ENCODE measurements around the gene PARPBP. TPM values are rescaled to one million over a fixed set of nuclear protein-coding genes. Genes with fewer than 3 reads are reported as not detected.

The PARPBP gene
- polyA plus RNA-seq, 1 of the 3 experiments (the other 2 are of a cell fraction): 3.1 TPM

- CTCF ChIA-PET: no interaction called here
Observed at GRCh38 chr12:102182635-102183034, 62.7 kb downstream of the PARPBP start.

More at GRCh38 chr12:102182635-102183034, 62.7 kb downstream of the PARPBP start:
- Histone ChIP-seq H3K4me1 (ENCODE audit: control insufficient read depth in 1 of 2, insufficient read depth in 2 of 2, low read depth in 1 of 2, low read length in 1 of 2) (no peaks in the 10 kb centered on the region), H3K4me3 (ENCODE audit: low read depth in 2 of 2, low read length in 1 of 2) (no peak overlapping the region), H3K27me3 (ENCODE audit: insufficient read depth) (no peaks in the 10 kb centered on the region), H4K20me1 (ENCODE audit: insufficient read depth) (no peaks in the 10 kb centered on the region), H3F3A (replicated peaks; ENCODE audit: insufficient read depth) (no peaks in the 10 kb centered on the region), H3K79me2 (ENCODE audit: insufficient read depth) (no peaks in the 10 kb centered on the region), H3K9ac (no peak overlapping the region), H3K4me2 (no peak overlapping the region), H3K36me3 (replicated peaks in 1 of 2; ENCODE audit: control insufficient read depth in 1 of 2, insufficient read depth in 2 of 2, low read length in 1 of 2) (peaks cover 0 to 11% of the 10 kb centered on the region in 2 experiments), H3K27ac (ENCODE audit: low read depth in 2 of 2, low read length in 1 of 2) (no peak overlapping the region), H3K9me2 (no peaks in the 10 kb centered on the region), H3K9me3 (no peaks in the 10 kb centered on the region), H2AFZ (ENCODE audit: low read depth) (no peak overlapping the region)
- POLR2A ChIA-PET: no interaction called here
- 95% methylated on average over 2 of the region's 2 CpGs for WGBS (ENCODE audit: low lambda C conversion rate)
- no peak for TF ChIP-seq USF2 (IDR thresholded peaks at IDR 0.05; ENCODE audit: borderline replicate concordance, low read depth, low read length)
- TF ChIP-seq FOXJ3 (CRISPR knock-in tag; IDR thresholded peaks at IDR 0.05): no peak
- TF ChIP-seq GATA2 (CRISPR knock-in tag; IDR thresholded peaks at IDR 0.05): no peak
- no peak for TF ChIP-seq NRF1 (IDR thresholded peaks at IDR 0.05; ENCODE audit: low read depth, low read length)
- no peak for TF ChIP-seq ZBTB33 (IDR thresholded peaks at IDR 0.05; ENCODE audit: borderline replicate concordance, low read depth)
- no peak for TF ChIP-seq ELF1 (IDR thresholded peaks at IDR 0.05)
- no peak for TF ChIP-seq GABPA (IDR thresholded peaks at IDR 0.05; ENCODE audit: low read depth)
- no peak for TF ChIP-seq TAF1 (IDR thresholded peaks at IDR 0.05; ENCODE audit: borderline replicate concordance, low read depth, low read length)
- TF ChIP-seq MXI1 (IDR thresholded peaks at IDR 0.05; ENCODE audit: low read depth, low read length): no peak
- TF ChIP-seq NFIC (IDR thresholded peaks at IDR 0.05; ENCODE audit: borderline replicate concordance): no peak
- TF ChIP-seq SIN3A (IDR thresholded peaks at IDR 0.05; ENCODE audit: borderline replicate concordance, low read depth, low read length): no peak
- no peak for TF ChIP-seq FOSL2 (IDR thresholded peaks at IDR 0.05; ENCODE audit: borderline replicate concordance, low read depth)
- TF ChIP-seq RAD21 (IDR thresholded peaks at IDR 0.05; ENCODE audit: low read length): no peak
- TF ChIP-seq USF1 (IDR thresholded peaks at IDR 0.05; ENCODE audit: borderline replicate concordance, low read depth): no peak
- no peak for TF ChIP-seq JUND (IDR thresholded peaks at IDR 0.05)
- no peak for TF ChIP-seq REST (IDR thresholded peaks at IDR 0.05; ENCODE audit: low read depth, low read length)
- TF ChIP-seq IRF3 (IDR thresholded peaks at IDR 0.05; ENCODE audit: low read depth, low read length): no peak
- no peak for TF ChIP-seq YY1 (IDR thresholded peaks at IDR 0.05; ENCODE audit: low read depth)
- no peak for DNase-seq

Data from SK-N-SH (cell line).